ENCODE data around the gene IDI1. TPM values are rescaled to one million over a fixed set of nuclear protein-coding genes. Genes with fewer than 3 reads are reported as not detected.

IDI1 gene
- total and polyA plus RNA-seq, 2 of the 13 experiments (the other 11 are each of a cell fraction or from before 2014, with no cell fraction given): 44.4 to 145 TPM

DNA sequence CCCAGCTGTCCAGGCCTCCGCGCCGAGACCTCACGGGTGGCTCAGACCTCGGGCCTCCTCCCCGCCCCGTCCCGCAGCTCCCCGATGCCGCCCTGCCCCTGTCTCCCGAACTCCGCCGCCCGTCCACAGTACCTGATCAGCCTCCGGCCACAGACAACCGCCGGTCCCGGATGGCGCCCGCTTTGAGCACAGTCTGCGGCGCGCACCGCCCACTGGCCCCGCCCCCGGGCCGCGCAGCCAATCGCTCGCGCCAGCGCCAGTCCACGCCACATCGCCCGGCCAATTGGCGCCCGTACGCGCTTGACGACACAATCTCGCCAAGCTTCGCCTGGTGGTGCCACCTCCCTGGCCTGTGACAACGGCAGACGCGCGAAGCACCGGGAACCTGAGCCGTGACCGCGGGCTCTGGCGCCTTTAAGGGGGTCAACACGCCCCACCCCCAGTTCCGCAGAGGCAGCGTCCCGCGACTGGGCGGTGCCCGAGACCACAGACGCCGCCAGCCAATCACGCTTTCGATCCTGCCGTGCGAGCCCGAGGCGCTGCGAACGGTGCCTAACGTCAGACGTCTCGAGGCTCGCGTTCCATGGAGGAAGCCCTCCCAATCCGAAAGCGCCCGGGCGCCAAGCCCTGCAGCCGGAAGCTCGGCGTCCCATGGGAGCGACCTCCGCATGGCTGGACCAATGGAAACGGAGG lies at the start of gene IDI1 (continued):
- TF ChIP-seq, protein P1, sequence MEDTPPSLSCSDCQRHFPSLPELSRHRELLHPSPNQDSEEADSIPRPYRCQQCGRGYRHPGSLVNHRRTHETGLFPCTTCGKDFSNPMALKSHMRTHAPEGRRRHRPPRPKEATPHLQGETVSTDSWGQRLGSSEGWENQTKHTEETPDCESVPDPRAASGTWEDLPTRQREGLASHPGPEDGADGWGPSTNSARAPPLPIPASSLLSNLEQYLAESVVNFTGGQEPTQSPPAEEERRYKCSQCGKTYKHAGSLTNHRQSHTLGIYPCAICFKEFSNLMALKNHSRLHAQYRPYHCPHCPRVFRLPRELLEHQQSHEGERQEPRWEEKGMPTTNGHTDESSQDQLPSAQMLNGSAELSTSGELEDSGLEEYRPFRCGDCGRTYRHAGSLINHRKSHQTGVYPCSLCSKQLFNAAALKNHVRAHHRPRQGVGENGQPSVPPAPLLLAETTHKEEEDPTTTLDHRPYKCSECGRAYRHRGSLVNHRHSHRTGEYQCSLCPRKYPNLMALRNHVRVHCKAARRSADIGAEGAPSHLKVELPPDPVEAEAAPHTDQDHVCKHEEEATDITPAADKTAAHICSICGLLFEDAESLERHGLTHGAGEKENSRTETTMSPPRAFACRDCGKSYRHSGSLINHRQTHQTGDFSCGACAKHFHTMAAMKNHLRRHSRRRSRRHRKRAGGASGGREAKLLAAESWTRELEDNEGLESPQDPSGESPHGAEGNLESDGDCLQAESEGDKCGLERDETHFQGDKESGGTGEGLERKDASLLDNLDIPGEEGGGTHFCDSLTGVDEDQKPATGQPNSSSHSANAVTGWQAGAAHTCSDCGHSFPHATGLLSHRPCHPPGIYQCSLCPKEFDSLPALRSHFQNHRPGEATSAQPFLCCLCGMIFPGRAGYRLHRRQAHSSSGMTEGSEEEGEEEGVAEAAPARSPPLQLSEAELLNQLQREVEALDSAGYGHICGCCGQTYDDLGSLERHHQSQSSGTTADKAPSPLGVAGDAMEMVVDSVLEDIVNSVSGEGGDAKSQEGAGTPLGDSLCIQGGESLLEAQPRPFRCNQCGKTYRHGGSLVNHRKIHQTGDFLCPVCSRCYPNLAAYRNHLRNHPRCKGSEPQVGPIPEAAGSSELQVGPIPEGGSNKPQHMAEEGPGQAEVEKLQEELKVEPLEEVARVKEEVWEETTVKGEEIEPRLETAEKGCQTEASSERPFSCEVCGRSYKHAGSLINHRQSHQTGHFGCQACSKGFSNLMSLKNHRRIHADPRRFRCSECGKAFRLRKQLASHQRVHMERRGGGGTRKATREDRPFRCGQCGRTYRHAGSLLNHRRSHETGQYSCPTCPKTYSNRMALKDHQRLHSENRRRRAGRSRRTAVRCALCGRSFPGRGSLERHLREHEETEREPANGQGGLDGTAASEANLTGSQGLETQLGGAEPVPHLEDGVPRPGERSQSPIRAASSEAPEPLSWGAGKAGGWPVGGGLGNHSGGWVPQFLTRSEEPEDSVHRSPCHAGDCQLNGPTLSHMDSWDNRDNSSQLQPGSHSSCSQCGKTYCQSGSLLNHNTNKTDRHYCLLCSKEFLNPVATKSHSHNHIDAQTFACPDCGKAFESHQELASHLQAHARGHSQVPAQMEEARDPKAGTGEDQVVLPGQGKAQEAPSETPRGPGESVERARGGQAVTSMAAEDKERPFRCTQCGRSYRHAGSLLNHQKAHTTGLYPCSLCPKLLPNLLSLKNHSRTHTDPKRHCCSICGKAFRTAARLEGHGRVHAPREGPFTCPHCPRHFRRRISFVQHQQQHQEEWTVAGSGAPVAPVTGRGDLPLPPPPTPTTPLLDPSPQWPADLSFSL (CRISPR knock-in tag; IDR thresholded peaks at IDR 0.05): no peak
- TF ChIP-seq SP2 (CRISPR knock-in tag; IDR thresholded peaks at IDR 0.05) (peak; percentile 91), ETV5 (CRISPR knock-in tag; IDR thresholded peaks at IDR 0.05; ENCODE audit: borderline replicate concordance) (peak; percentile 52; the same call in 1 of the 2 replicates), SATB2 (CRISPR knock-in tag; IDR thresholded peaks at IDR 0.05) (peak; percentile 55; the same call in 1 of the 2 replicates), ZSCAN20 (CRISPR knock-in tag; IDR thresholded peaks at IDR 0.05; ENCODE audit: borderline replicate concordance) (0 out of 2 replicates have a peak, but pooled peaks have one; percentile 9), GPN1 (CRISPR knock-in tag; IDR thresholded peaks at IDR 0.05; ENCODE audit: borderline replicate concordance) (no peak), RCOR2 (CRISPR knock-in tag; IDR thresholded peaks at IDR 0.05) (no peak), RARA (CRISPR knock-in tag; IDR thresholded peaks at IDR 0.05) (0 out of 2 replicates have a peak, but pooled peaks have one; percentile 55), ZNF75D (CRISPR knock-in tag; IDR thresholded peaks at IDR 0.05; ENCODE audit: borderline replicate concordance) (no peak), ZNF563 (CRISPR knock-in tag; IDR thresholded peaks at IDR 0.05) (peak; percentile 86; the same call in 1 of the 2 replicates), CEBPB (IDR thresholded peaks at IDR 0.05; ENCODE audit: borderline replicate concordance, low read depth, low read length) (no peak)
- TF ChIP-seq, protein P2, sequence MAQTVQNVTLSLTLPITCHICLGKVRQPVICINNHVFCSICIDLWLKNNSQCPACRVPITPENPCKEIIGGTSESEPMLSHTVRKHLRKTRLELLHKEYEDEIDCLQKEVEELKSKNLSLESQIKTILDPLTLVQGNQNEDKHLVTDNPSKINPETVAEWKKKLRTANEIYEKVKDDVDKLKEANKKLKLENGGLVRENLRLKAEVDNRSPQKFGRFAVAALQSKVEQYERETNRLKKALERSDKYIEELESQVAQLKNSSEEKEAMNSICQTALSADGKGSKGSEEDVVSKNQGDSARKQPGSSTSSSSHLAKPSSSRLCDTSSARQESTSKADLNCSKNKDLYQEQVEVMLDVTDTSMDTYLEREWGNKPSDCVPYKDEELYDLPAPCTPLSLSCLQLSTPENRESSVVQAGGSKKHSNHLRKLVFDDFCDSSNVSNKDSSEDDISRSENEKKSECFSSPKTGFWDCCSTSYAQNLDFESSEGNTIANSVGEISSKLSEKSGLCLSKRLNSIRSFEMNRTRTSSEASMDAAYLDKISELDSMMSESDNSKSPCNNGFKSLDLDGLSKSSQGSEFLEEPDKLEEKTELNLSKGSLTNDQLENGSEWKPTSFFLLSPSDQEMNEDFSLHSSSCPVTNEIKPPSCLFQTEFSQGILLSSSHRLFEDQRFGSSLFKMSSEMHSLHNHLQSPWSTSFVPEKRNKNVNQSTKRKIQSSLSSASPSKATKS (CRISPR knock-in tag; IDR thresholded peaks at IDR 0.05): no peak
- TF ChIP-seq, protein P3, sequence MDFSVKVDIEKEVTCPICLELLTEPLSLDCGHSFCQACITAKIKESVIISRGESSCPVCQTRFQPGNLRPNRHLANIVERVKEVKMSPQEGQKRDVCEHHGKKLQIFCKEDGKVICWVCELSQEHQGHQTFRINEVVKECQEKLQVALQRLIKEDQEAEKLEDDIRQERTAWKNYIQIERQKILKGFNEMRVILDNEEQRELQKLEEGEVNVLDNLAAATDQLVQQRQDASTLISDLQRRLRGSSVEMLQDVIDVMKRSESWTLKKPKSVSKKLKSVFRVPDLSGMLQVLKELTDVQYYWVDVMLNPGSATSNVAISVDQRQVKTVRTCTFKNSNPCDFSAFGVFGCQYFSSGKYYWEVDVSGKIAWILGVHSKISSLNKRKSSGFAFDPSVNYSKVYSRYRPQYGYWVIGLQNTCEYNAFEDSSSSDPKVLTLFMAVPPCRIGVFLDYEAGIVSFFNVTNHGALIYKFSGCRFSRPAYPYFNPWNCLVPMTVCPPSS (IDR thresholded peaks at IDR 0.05): no peak
- TF ChIP-seq, protein P4, sequence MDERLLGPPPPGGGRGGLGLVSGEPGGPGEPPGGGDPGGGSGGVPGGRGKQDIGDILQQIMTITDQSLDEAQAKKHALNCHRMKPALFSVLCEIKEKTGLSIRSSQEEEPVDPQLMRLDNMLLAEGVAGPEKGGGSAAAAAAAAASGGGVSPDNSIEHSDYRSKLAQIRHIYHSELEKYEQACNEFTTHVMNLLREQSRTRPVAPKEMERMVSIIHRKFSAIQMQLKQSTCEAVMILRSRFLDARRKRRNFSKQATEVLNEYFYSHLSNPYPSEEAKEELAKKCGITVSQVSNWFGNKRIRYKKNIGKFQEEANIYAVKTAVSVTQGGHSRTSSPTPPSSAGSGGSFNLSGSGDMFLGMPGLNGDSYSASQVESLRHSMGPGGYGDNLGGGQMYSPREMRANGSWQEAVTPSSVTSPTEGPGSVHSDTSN (CRISPR knock-in tag; IDR thresholded peaks at IDR 0.05): no peak
